WI38 (cell line): ENCODE measurements around the gene IKBKE.

Experiments
- H3K4me3 ChIP-seq: 2 replicates; pipeline ENCODE4 v1.5.1; 2011; ENCODE audit warnings: low read depth, mild to moderate bottlenecking, control low read depth, low read length
- TF ChIP-seq, protein P1 (sequence below): IDR thresholded peaks from 2 replicates; pipeline ENCODE4 v1.5.1; 2012; ENCODE audit warnings: low read depth, mild to moderate bottlenecking, control low read depth, low read length

IKBKE gene

DNA sequence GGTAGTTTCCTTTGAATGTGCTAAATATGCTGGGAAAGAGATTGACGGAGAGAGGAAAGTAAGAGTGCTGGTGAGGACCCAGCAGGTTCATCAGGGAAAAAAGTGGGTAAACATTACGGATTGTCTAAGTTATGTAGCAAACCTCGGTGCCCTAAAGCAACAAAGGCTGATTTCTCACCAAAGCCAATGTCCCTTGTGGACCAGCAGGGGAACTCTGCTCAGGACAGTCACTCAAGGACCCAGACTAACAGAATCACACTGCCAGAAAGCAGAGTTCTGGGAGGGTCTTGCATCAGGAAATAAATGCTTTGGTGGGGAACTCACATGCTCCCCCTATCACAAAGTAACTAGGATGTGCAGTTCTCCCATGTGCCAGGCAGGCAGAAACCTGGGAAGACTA, 1.7 kb upstream of the IKBKE start:
- no peak overlapping the region for H3K4me3 ChIP-seq
- TF ChIP-seq, protein P1, sequence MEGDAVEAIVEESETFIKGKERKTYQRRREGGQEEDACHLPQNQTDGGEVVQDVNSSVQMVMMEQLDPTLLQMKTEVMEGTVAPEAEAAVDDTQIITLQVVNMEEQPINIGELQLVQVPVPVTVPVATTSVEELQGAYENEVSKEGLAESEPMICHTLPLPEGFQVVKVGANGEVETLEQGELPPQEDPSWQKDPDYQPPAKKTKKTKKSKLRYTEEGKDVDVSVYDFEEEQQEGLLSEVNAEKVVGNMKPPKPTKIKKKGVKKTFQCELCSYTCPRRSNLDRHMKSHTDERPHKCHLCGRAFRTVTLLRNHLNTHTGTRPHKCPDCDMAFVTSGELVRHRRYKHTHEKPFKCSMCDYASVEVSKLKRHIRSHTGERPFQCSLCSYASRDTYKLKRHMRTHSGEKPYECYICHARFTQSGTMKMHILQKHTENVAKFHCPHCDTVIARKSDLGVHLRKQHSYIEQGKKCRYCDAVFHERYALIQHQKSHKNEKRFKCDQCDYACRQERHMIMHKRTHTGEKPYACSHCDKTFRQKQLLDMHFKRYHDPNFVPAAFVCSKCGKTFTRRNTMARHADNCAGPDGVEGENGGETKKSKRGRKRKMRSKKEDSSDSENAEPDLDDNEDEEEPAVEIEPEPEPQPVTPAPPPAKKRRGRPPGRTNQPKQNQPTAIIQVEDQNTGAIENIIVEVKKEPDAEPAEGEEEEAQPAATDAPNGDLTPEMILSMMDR = 0 out of 2 replicates have a peak, but pooled peaks have one; percentile 6

DNA sequence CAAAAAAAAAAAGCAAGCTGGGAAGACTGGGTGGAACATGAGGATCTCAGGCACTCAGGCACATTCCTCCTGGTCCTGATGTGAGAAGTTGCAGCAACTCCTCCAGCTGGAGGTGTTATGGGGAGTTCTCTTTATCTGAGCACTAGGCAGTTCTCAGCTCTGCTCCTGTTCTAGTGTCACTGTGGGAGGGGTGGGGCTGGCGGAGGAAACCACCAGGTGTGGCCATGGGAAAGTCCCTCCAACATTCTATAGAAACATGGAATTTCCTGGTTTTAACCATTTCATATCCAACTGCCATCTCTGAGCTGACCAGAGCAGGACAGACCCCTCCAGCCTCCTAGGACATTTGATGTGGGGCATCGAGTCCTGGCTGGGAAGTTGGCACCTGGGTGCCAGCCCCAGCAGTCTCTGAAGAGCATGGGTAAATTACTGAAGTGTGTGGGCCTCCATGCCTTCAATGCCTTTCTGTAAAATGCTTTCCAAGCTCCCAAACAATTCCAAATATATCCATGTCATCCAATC, 804 bp upstream of the IKBKE start:
- TF ChIP-seq, protein P1 = no peak
- H3K4me3 ChIP-seq = peak overlapping the region; percentile 86

DNA sequence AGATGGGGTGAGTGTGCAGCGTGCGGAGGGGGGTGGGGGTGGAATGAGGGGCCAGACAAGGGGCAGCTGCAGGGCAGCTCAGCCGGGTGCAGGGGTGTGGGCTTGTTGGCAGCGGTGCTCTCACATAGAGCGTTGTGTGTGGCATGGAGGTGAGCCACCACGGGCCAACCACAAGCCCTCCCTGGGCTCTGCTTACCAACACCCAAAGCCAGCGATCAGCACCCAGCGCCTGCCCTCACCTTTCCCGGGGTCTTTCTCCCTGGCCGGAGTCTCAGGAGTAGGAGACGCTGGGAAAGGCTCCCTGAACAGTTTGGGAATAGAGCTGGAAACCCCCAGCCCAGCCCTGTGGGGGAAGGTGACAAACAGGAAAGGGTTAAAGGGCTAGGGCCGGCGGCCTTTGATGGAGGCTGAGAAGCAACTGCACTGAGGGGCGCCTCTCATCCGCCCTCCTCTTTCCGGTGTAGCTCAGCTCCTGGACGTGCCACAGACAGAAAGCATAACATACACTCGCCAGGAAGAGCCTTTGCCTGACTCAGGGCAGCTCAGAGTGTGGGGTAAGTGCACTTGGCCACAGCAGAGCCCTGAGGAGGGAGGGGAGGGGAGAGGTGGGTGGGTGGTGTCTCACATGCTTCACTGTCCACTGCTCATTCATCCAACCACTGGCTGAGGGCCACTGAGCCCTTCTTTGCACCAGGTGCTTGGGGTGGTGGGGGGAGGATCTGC, 577 bp downstream of the IKBKE start:
- TF ChIP-seq, protein P1 = 0 out of 2 replicates have a peak, but pooled peaks have one; percentile 1
- H3K4me3 ChIP-seq = peak overlapping the region; percentile 86

DNA sequence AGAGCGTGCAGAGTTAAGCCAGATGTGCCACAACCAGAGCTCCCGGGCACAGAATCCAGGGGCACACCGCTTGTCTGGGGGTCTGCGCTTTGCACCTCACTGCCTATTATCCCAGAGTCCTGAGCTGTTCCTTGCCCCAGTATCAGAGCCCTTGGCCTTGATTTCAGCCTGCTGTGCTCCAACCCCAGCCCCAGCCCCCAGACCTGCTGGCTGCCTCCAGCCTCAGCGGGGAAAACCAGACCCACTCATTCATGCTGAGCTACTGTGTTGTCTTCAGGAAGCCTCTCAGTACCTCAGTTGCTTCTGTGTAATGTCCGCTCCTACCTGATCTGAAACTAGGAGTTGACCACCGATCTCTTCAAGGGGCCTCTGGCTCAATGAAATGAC, 1.1 kb downstream of the IKBKE start:
- peak overlapping the region; percentile 86 for H3K4me3 ChIP-seq
- TF ChIP-seq, protein P1 = no peak

DNA sequence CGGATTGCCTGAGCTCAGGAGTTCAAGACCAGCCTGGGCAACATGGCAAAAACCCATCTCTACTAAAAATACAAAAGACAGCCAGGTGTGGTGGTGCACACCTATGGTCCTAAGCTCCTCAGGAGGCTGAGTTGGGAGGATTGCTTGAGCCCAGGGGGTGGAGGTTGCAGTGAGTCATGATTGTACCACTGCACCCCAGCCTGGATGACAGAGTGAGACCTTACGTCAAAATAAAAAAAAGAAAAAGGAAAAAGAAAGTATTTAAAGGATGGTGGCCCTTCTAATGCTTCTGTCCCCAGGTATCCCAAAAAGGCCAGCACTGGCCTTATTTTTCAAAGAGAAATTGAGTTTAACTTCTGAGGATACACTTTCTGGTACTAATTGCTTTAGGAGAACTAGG, 1.7 kb downstream of the IKBKE start:
- H3K4me3 ChIP-seq = peak overlapping the region; percentile 21
- TF ChIP-seq, protein P1 = no peak

DNA sequence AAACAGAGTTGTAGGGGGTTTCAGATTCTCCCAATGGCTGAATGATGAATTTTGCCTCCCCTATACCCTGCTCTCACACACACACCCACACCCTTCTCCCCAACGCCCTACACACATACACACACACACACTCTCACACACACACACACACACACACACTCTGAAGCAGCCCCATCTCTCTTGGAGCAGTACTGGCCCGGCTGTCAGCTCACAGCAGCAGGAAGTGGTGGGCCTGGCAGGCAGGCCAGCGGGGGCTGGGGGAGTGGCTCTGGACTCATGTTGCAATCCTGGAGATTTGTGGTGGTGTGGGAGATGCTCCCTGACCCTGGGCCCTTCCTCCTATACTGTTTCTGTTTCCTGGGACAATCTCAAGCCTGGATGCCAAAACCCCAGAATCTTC, 2.2 kb downstream of the IKBKE start:
- H3K4me3 ChIP-seq = peak overlapping the region; percentile 21

DNA sequence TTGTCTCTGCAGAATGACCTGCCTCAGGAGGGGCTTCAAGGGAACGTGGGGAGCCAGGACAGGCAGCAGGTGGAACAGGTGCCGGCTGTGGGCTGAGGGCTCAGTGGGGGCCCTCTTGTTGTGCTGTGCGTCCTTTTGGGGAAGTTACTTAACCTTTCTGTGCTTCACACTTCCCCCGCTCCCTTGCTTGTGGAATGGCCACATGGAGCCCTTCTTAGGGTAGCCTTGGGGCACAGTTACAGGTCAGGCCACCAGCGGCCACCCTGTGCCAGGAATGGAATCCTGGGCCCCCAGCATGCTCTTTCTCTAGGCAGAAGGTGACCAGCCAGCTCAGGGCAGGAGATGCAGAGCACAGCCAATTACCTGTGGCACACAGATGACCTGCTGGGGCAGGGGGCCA, 2.6 kb downstream of the IKBKE start:
- TF ChIP-seq, protein P1 = no peak
- H3K4me3 ChIP-seq = peak overlapping the region; percentile 21

More for the DNA sequence above, 2.2 kb downstream of the IKBKE start:
- TF ChIP-seq, protein P1 = no peak
